A673 (cell line): Measurements from ENCODE around the gene PYROXD2. TPM values are rescaled to one million over a fixed set of nuclear protein-coding genes. Genes with fewer than 3 reads are reported as not detected.
"Not testable (repeated sequence)": the region's sequence is repeated elsewhere in the genome, so short reads cannot be mapped to it uniquely, and the experiment has no call there.

Source experiments
- BruUV-seq: library from RNA; stranded (reverse); fragments of 400-500 nt; replicated peaks from 2 replicates; lab custom pipeline; 2021; lab: Mats Ljungman, UMichigan
- CTCF ChIA-PET: fragments of 300-600 bp; sonication (Branson Sonifier 250); formaldehyde crosslinking; loops from one replicate; lab custom pipeline; 2022; ENCODE audit warnings: antibody characterized with exemption; lab: Charles Lee
- POLR2A ChIA-PET: fragments of 300-600 bp; sonication (Branson Sonifier 250); formaldehyde crosslinking; loops from one replicate; lab custom pipeline; 2022; ENCODE audit warnings: antibody characterized with exemption; ENCODE audit not compliant: low non-redundant PET; lab: Charles Lee
- DNase-seq: peaks from one replicate; pipeline ENCODE4 v3.0.0-alpha.2; 2015; ENCODE audit warnings: low spot score
- H3K27ac ChIP-seq: fragments of 200-600 bp; sonication (generic); 2 replicates; pipeline ENCODE4 v1.5.1; 2016; ENCODE audit warnings: mixed run types, low read depth, mild to moderate bottlenecking, mixed read lengths, antibody characterized with exemption, low read length; ENCODE audit not compliant: poor library complexity, severe bottlenecking
- H3K27me3 ChIP-seq: fragments of 200-600 bp; sonication (generic); replicated peaks from 2 replicates; pipeline ENCODE4 v1.6.1; 2017; ENCODE audit warnings: mixed run types, low read depth, mild to moderate bottlenecking, mixed read lengths, antibody characterized with exemption, low read length; ENCODE audit not compliant: insufficient read depth, poor library complexity
- H3K36me3 ChIP-seq: fragments of 200-600 bp; sonication (generic); 2 replicates; pipeline ENCODE4 v1.6.1; 2016; ENCODE audit warnings: mixed run types, mild to moderate bottlenecking, mixed read lengths, antibody characterized with exemption, low read length; ENCODE audit not compliant: insufficient read depth, poor library complexity, severe bottlenecking
- H3K4me1 ChIP-seq: fragments of 200-600 bp; sonication (generic); 2 replicates; pipeline ENCODE4 v1.6.1; 2017; ENCODE audit warnings: mixed run types, mild to moderate bottlenecking, mixed read lengths, antibody characterized with exemption, low read length; ENCODE audit not compliant: insufficient read depth, poor library complexity, severe bottlenecking
- H3K4me3 ChIP-seq: fragments of 200-600 bp; sonication (generic); 2 replicates; pipeline ENCODE4 v1.5.1; 2016; ENCODE audit warnings: low read depth, mixed run types, mild to moderate bottlenecking, mixed read lengths, low read length; ENCODE audit not compliant: poor library complexity, severe bottlenecking
- H3K9me3 ChIP-seq: fragments of 200-600 bp; sonication (generic); 2 replicates; pipeline ENCODE4 v1.6.1; 2016; ENCODE audit warnings: mixed run types, low read depth, mild to moderate bottlenecking, mixed read lengths, antibody characterized with exemption, low read length; ENCODE audit not compliant: poor library complexity, severe bottlenecking
- CTCF ChIP-seq: fragments of 300-800, 200-600 bp; sonication (generic); conservative IDR thresholded peaks from 2 replicates; pipeline ENCODE4 v1.5.1; 2017; ENCODE audit warnings: low read depth, mild to moderate bottlenecking, antibody characterized with exemption, low read length, moderate library complexity, mixed read lengths
- EZH2 ChIP-seq: fragments of 200-600 bp; sonication (generic); IDR thresholded peaks from 2 replicates; pipeline ENCODE4 v1.6.1; 2017; ENCODE audit warnings: borderline replicate concordance, low read depth, mild to moderate bottlenecking, mixed read lengths, antibody characterized with exemption, low read length; ENCODE audit not compliant: poor library complexity, severe bottlenecking
- intact Hi-C: fragments of 100-400 bp; cut with micrococcal nuclease; formaldehyde crosslinking; loops from one replicate; pipeline ENCODE4 v1.10.0; 2022; ENCODE audit not compliant: unreplicated experiment
- total RNA-seq: library from RNA; stranded (reverse); gene quantifications from 2 replicates; pipeline ENCODE4 v1.2.3, GENCODE V29; 2021

The PYROXD2 gene
- total RNA-seq, 1 experiment from 2014 or later: 4.0 TPM

GRCh38 chr10:98388101-98388655 lies 26.8 kb downstream of the PYROXD2 start:
- no peak overlapping the region for H3K4me3 ChIP-seq
- DNase-seq: no peak
- CTCF ChIA-PET: interaction anchor here (0.7 kb wide), 1 partner anchor 37 kb away, joined by 3 read pairs; no protein-coding TSS in a partner anchor
- no peaks in the 10 kb centered on the region for H3K36me3 ChIP-seq
- no TSS peak for BruUV-seq
- intact Hi-C loops: no loop called here
- H3K9me3 ChIP-seq: no peaks in the 10 kb centered on the region
- POLR2A ChIA-PET: no interaction called here
- no peaks in the 10 kb centered on the region for H3K27me3 ChIP-seq
- no peaks in the 10 kb centered on the region for H3K4me1 ChIP-seq
- no peak overlapping the region for H3K27ac ChIP-seq
- TF ChIP-seq EZH2 (no peak), CTCF (no peak)

GRCh38 chr10:98384531-98385133 lies 30.4 kb downstream of the PYROXD2 start:
- ChIA-PET CTCF (no interaction called here), POLR2A (no interaction called here)
- intact Hi-C loops: no loop called here
- no peak overlapping the region for H3K4me3 ChIP-seq
- H3K4me1 ChIP-seq: no peaks in the 10 kb centered on the region
- no peak overlapping the region for H3K27ac ChIP-seq
- BruUV-seq: no TSS peak
- TF ChIP-seq EZH2 (no peak), CTCF (no peak)
- no peaks in the 10 kb centered on the region for H3K9me3 ChIP-seq
- no peaks in the 10 kb centered on the region for H3K27me3 ChIP-seq
- H3K36me3 ChIP-seq: no peaks in the 10 kb centered on the region
- DNase-seq: no peak

GRCh38 chr10:98383869-98384268 lies 31.1 kb downstream of the PYROXD2 start:
- intact Hi-C loops: no loop called here
- TF ChIP-seq CTCF (no peak), EZH2 (no peak)
- no peak overlapping the region for H3K27ac ChIP-seq
- BruUV-seq: no TSS peak
- no peaks in the 10 kb centered on the region for H3K36me3 ChIP-seq
- no peak overlapping the region for H3K4me3 ChIP-seq
- no peaks in the 10 kb centered on the region for H3K27me3 ChIP-seq
- DNase-seq: no peak
- ChIA-PET POLR2A (interaction anchor here (0.6 kb wide), 1 partner anchor 692 kb away, joined by 3 read pairs; no protein-coding TSS in a partner anchor), CTCF (no interaction called here)
- no peaks in the 10 kb centered on the region for H3K9me3 ChIP-seq
- no peaks in the 10 kb centered on the region for H3K4me1 ChIP-seq

- H3K4me3 ChIP-seq, H3K4me1 ChIP-seq, H3K9me3 ChIP-seq, H3K36me3 ChIP-seq, intact Hi-C loops, H3K27me3 ChIP-seq, DNase-seq, H3K27ac ChIP-seq, BruUV-seq, CTCF ChIA-PET: not testable (repeated sequence)
- POLR2A ChIA-PET: interaction anchor here (0.6 kb wide), 1 partner anchor 693 kb away, joined by 3 read pairs; no protein-coding TSS in a partner anchor
Observed at GRCh38 chr10:98383134-98383667, 31.8 kb downstream of the PYROXD2 start.
